DMS114 treated with DMSO at 0.1 percent for 48 hours (cell line): ENCODE data around the gene CES3.
"Not testable (repeated sequence)": the region's sequence is repeated elsewhere in the genome, so short reads cannot be mapped to it uniquely, and the experiment has no call there.

Experiments
- DNase-seq: peaks from one replicate; lab custom pipeline; 2025; ENCODE audit not compliant: unreplicated experiment; lab: John Stamatoyannopoulos, UW

CES3 gene

DNA sequence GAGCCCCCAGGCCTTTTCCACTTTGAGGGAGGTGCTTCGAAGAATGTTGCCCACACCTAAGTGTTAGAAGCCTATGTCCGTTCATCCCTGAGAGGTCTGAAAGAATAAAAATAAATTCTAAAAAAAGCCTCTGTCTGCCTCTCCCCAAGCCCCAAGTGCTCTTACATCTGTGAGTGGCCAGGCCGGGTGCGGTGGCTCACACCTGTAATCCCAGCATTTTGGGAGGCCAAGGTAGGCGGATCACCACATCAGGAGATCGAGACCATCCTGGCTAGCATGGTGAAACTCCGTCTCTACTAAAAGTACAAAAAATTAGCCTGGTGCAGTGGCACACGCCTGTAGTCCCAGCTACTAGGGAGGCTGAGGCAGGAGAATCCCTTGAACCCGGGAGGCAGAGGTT, 16.1 kb upstream of the CES3 start:
- not testable (repeated sequence) for DNase-seq

GRCh38 chr16:66945939-66946338, 15.1 kb upstream of the CES3 start:
- no peak for DNase-seq

GRCh38 chr16:66946541-66946940, 14.5 kb upstream of the CES3 start:
- DNase-seq = no peak

- DNase-seq = no peak
These were observed 14.1 kb upstream of the CES3 start for GRCh38 chr16:66946974-66947301.

DNA sequence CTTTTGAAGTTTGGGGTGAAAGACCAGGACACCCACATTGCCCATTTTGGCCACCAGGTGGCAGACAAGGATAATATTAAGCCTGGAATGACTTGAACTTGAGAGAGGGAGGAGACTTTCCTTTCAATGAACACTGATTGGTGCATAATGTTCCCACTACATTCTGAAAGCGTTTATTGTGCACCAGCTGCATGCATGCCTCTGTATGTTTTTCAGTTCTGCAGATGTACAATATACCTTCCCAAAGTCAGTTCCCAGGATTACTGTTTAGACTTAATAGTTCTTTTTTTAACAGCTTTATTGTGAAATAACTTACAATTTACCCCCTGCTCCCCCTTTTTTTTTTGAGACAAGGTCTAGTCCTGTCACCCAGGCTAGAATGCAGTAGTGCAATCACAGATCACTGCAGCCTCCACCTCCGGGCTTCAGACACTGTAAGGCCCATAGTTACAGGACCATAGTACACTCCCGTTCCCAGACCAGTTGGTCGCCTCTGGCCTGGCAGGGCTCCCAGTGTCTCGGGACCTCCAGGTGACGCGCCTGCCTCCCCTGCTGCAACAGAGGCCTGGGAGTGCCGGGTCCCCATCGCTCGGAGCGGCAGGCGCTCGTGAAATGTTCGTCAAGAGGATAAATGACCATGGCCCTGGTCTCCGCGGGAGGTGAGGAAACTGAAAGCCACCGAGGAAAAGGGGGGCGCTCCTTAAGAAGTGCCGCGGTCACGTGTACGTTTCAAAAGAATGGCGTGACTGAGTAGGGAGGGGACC, 13.6 kb upstream of the CES3 start:
- DNase-seq = peak; percentile 90

GRCh38 chr16:66948134-66948836, 12.8 kb upstream of the CES3 start:
- DNase-seq = no peak

GRCh38 chr16:66948837-66949225, 12.2 kb upstream of the CES3 start:
- DNase-seq = no peak

DNA sequence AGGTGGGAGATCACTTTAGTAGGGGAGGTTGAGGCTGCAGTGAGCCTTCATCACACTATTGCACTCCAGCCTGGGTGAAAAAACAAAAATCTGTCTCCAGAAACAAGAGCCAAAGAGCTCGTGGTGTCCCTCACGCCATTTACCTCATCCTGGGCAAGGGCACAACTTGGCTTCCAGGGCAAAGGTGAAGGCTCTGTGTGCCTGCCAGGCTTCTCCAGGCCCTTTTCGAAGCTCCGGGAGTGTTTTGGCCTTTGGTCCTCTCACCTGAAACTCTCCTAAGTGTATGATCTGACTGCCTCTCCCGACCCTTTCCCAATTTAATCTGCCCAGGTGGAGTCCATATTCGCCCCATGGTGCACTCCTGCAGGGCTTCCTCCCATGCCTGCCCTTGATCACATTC, 11.6 kb upstream of the CES3 start:
- DNase-seq = no peak

DNA sequence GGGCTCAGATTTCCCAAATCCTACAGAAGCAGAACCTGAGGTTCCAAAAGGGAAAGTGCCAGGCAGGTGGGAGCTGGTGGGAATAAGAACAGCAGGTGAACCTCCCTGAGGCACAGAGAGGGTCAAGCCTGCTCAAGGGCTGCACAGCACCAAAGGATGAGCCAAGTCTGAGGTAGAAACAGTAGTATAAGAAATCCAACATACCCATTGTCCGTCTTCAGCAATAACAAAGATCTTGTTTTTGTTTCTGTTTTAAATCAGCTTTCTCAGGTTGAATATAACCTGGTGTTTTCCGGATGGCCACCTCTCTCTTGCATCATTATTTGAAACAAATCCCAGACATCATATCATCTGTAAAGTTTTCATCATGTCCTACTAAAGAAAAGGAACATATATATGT, 10.6 kb upstream of the CES3 start:
- DNase-seq = no peak

- no peak for DNase-seq
These were observed 9.9 kb upstream of the CES3 start for GRCh38 chr16:66950971-66951790.

- DNase-seq = no peak
These were observed 8.5 kb upstream of the CES3 start for GRCh38 chr16:66952430-66953110.

- no peak for DNase-seq
These were observed 7.5 kb upstream of the CES3 start for GRCh38 chr16:66953462-66954096.

GRCh38 chr16:66954097-66954659, 6.9 kb upstream of the CES3 start:
- DNase-seq = peak; percentile 68

DNA sequence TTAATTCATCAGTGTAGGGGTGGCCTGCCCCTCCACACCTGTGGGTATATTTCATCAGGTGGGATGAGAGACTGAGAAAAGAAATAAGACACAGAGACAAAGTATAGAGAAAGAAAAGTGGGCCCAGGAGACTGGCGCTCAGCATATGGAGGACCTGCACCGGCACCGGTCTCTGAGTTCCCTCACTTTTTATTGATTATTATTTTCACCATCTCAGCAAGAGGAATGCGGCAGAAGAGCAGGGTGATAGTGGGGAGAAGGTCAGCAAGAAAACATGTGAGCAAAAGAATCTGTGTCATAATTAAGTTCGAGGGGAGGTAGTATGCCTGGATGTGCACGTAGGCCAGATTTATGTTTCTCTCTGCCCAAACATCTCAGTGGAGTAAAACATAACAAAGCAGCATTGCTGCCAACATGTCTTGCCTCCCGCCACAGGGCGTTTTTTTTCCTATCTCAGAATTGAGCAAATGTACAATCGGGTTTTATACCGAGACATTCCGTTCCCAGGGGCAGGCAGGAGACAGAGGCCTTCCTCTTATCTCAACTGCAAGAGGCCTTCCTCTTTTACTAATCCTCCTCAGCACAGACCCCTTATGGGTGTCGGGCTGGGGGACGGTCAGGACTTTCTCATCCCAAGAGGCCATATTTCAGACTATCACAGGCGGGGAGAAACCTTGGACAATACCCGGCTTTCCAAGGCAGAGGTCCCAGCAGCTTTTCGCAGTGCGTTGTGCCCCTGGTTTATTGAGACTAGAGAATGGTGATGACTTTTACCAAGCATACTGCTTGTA, 5.5 kb upstream of the CES3 start:
- not testable (repeated sequence) for DNase-seq

- not testable (repeated sequence) for DNase-seq
These were observed 5.0 kb upstream of the CES3 start for GRCh38 chr16:66956154-66956457.

GRCh38 chr16:66958857-66959703, 2.0 kb upstream of the CES3 start:
- no peak for DNase-seq

DNA sequence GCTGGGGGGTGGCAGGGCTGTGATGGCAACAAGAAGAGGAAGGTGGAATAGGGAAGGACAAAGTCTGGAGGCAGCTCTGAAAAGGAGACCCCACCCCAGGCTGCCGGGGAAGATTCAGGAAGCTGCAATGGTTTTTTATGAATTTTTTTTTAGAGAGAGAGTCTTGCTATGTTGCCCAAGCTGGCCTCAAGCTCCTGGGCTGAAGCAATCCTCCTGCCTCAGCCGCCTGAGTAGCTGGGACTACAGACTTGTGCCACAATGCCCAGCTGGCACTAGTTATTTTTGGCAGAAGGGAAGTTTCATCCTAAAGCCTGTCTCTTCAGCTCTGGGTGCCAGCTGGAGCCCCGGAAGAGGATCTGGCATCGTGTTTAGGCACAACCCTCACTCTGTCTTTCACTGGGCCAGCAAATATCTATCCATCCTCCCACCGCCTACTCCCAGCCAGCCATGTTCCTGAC, 1.3 kb upstream of the CES3 start:
- no peak for DNase-seq

DNA sequence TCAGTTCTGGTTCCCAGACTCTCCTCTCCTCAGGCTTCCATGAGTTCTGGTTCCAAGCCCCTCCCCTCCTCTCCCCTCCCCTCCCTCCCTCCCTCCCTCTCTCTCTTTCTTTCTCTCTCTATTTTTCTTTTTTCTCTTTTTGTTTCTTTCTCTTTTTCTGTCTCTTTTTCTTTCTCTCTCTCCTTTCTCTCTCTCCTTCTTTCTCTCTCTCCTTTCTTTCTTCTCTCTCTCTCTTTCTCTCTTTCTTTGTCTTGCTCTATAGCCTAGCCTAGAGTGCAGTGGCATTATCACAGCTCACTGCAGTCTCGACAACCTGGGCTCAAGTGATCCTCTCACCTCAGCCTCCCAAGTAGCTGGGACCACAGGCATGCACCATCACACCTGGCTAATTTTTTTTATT, 796 bp upstream of the CES3 start:
- DNase-seq = no peak

GRCh38 chr16:66961914-66962313, 848 bp downstream of the CES3 start:
- no peak for DNase-seq
